HG02840 (cell line): Measurements from ENCODE around the gene PCDH19.

Experiments
- ATAC-seq: cut with Tn5 transposase; IDR thresholded peaks from one replicate; pipeline ENCODE4 v1.9.1; 2021; ENCODE audit warnings: mild to moderate bottlenecking, moderate library complexity, moderate number of reproducible peaks; ENCODE audit not compliant: unreplicated experiment, low FRiP score

The PCDH19 gene

DNA sequence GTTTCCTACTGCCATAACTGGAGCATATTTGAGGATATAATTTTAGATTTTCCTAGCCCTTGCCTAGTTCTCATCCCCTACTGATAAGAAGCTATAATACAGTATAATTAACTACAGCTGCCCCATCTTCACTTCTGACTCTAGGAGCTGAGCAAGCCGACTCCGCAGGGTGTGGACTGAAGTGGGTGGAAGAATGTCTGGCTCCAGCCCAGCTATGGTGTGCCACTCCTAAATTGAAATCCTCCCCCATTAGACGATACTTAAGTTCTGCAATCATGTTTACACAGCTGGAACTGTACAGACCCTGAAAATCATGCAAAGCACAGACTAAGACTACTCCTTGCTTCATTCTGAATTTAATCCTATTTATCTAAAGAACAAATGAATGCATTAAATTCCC is 93.1 kb downstream of the PCDH19 start:
- no peak for ATAC-seq

DNA sequence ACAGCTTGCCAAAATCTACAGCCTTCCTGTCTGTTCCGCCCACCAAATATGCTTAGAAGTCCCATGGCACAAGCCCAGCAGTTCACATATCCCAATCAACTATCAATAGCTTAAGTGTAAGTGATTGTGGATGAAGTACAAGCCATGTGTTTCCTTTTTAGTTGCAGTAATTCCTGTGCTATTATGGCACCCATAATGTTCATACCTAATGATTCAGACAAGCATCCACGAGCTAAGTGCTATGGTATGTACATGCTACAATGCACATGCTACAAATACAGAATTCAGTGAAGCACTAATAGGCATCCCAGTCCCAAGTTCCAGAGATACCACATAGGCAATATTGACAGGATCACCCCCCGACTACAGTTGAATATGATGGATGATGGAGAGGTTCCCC is 94.5 kb downstream of the PCDH19 start:
- ATAC-seq, result no peak

DNA sequence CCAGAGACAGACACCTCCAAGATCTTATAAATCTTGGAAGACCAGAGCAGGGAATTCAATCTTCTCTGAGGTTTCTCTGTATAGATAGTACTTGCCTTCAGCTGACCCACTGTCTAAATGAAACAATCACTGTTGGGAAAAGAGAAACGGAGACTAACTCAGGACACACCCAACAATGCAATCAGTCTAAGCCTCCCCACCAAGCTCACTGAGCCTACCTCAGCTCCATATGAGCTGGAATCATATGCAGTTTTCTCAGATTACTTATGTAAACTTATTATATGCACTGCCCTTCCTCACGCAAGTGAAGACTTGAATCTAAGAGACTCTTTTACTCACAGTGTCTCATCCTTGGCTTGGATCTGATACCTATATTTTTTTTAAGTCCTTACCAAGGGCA is 110.5 kb downstream of the PCDH19 start:
- no peak for ATAC-seq

- no peak for ATAC-seq
Measured at GRCh38 chrX:100297728-100298127, 112.3 kb downstream of the PCDH19 start.

DNA sequence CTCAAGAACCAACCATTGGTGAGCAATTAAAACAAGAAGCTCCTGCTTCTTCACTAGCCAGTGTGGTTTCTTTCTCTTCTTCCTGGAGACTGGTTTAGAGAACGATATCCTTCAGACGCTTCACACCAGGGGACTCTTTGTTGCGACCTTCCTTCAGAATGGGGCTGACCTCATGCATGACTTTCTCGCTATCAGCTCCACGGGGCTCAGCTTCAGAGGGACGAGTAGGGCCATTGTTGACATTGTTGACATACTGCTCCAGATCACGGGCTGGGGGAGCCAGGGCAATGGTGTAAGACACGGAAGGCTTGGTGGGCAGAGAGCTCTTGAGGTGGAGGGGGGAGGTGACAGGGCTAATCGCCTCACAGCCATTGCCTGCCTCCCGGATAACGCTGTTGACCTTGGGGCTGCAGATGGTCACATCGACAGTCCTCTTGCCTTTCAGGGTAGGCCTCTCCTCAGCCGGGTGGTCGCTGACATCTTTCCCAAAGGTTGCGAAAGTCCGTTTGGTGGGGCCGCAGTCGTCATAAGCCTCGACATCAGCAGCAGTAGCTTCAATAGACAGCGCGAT is 113.8 kb downstream of the PCDH19 start:
- ATAC-seq, result no peak

DNA sequence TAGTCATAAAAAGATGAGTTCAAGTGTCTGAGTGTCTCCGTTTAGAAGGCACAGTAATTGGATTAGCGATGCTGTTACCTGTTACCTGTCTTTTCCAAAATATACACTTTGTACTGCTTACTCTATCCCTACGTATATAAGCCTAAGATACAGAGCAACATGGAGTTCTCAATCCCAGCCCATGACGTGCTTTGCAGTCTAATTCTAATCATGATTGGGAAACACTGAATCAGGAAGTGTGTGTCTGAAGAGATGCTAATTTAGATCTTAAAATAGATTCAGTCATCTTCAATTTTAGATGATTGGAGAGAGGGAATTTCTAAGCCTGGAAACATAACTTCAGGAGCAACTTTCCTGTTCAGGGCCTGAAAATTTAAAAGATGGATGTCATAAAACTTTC is 115.1 kb downstream of the PCDH19 start:
- ATAC-seq, result no peak

- ATAC-seq, result no peak
Measured at GRCh38 chrX:100289066-100289558, 121.0 kb downstream of the PCDH19 start.

DNA sequence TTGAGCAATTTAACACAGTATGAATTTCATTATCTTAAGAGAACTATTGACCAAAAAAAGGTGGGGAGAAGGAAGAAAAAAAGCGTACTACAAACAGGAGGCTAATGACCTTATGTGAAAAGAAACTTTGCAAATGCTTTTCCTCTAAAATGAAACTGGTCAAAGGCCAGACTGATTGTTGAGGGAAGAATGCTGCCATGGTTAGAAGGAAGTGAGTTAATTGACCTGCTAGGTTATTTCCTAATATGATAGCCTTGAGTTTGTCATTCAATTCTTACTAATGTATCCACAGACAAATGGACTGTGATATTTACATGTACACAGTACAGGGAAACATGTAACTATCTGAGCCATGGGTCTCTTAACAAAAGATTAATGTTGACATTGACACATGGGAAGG is 132.8 kb downstream of the PCDH19 start:
- ATAC-seq, result no peak

GRCh38 chrX:100274916-100275315 is 135.2 kb downstream of the PCDH19 start:
- ATAC-seq, result no peak

DNA sequence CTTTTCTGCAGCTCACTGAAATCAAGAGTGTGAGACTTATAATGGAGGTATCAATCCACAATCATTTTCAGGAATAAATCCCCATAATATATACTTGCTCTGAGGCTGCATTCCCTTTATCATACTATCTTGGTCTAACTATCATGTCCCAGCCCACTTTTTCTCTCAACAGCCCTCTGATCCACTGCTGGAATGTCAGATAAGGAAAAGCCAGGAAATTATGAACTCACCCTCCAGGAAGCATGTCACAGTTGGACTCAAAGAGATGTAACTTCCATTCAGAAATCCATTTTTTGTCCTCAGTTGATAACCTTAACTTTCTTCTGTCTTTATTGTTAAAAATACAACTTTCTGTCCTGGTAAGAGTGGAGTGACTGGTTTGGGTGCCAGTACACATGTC is 144.9 kb downstream of the PCDH19 start:
- no peak for ATAC-seq

- ATAC-seq, result no peak
Measured at GRCh38 chrX:100264200-100264599, 145.9 kb downstream of the PCDH19 start.

GRCh38 chrX:100263650-100264049 is 146.4 kb downstream of the PCDH19 start:
- ATAC-seq, result no peak

GRCh38 chrX:100248885-100249493 is 161.1 kb downstream of the PCDH19 start:
- ATAC-seq, result no peak

- ATAC-seq, result no peak
Measured at GRCh38 chrX:100247826-100248225, 162.2 kb downstream of the PCDH19 start.

DNA sequence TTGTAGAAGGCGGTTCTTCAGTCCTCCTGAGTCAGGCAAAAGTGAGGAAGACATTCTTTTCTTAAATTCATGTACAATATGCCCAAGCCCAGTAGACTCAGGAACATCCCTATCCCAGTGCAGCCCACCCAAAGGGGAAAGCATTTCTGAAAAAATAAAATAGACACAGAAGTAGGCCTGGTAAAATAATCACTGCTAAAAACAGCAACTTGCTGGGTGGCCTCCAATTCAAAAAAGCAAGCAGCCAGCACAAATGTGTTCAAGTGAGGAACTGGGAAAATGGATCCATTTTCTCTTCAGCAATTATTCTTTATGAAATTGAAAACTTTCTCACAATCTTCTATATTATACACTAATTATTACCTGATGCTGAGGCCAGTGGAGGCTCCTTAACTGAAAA is 165.4 kb downstream of the PCDH19 start:
- no peak for ATAC-seq
